ENCODE data around the gene SRRM2.

SRRM2 gene

GRCh38 chr16:2761472-2761871, 9.0 kb downstream of the SRRM2 start:
- in situ Hi-C loops (cut with MboI; ENCODE audit: low sequenced_read_pairs): no loop called here

- in situ Hi-C loops (cut with MboI; ENCODE audit: low sequenced_read_pairs): no loop called here
Measured at GRCh38 chr16:2761886-2762583, 9.6 kb downstream of the SRRM2 start.

GRCh38 chr16:2762711-2763110, 10.3 kb downstream of the SRRM2 start:
- in situ Hi-C loops (cut with MboI; ENCODE audit: low sequenced_read_pairs): no loop called here

GRCh38 chr16:2763173-2763572, 10.7 kb downstream of the SRRM2 start:
- in situ Hi-C loops (cut with MboI; ENCODE audit: low sequenced_read_pairs): no loop called here

- in situ Hi-C loops (cut with MboI; ENCODE audit: low sequenced_read_pairs): no loop called here
Measured at GRCh38 chr16:2764718-2765117, 12.3 kb downstream of the SRRM2 start.

- in situ Hi-C loops (cut with MboI; ENCODE audit: low sequenced_read_pairs): no loop called here
Measured at GRCh38 chr16:2765462-2766404, 13.3 kb downstream of the SRRM2 start.

GRCh38 chr16:2766430-2767139, 14.1 kb downstream of the SRRM2 start:
- in situ Hi-C loops (cut with MboI; ENCODE audit: low sequenced_read_pairs): no loop called here

- in situ Hi-C loops (cut with MboI; ENCODE audit: low sequenced_read_pairs): no loop called here
Measured at GRCh38 chr16:2767140-2767731, 14.8 kb downstream of the SRRM2 start.

- in situ Hi-C loops (cut with MboI; ENCODE audit: low sequenced_read_pairs): no loop called here
Measured at GRCh38 chr16:2767891-2768290, 15.5 kb downstream of the SRRM2 start.

GRCh38 chr16:2768403-2769089, 16.1 kb downstream of the SRRM2 start:
- in situ Hi-C loops (cut with MboI; ENCODE audit: low sequenced_read_pairs): no loop called here

- in situ Hi-C loops (cut with MboI; ENCODE audit: low sequenced_read_pairs): no loop called here
Measured at GRCh38 chr16:2769100-2769529, 16.7 kb downstream of the SRRM2 start.

GRCh38 chr16:2769675-2770056, 17.2 kb downstream of the SRRM2 start:
- in situ Hi-C loops (cut with MboI; ENCODE audit: low sequenced_read_pairs): no loop called here

GRCh38 chr16:2770057-2770951, 17.9 kb downstream of the SRRM2 start:
- in situ Hi-C loops (cut with MboI; ENCODE audit: low sequenced_read_pairs): no loop called here

GRCh38 chr16:2771496-2772402, 19.3 kb downstream of the SRRM2 start:
- in situ Hi-C loops (cut with MboI; ENCODE audit: low sequenced_read_pairs): no loop called here

- in situ Hi-C loops (cut with MboI; ENCODE audit: low sequenced_read_pairs): no loop called here
Measured at GRCh38 chr16:2773188-2773968, 20.9 kb downstream of the SRRM2 start.

GRCh38 chr16:2774161-2774891, 21.9 kb downstream of the SRRM2 start:
- in situ Hi-C loops (cut with MboI; ENCODE audit: low sequenced_read_pairs): no loop called here

- in situ Hi-C loops (cut with MboI; ENCODE audit: low sequenced_read_pairs): no loop called here
Measured at GRCh38 chr16:2775131-2775716, 22.8 kb downstream of the SRRM2 start.
